Measurements from ENCODE around the gene EXTL1.

GRCh38 chr1:26031611-26032220 is 10.1 kb downstream of the EXTL1 start:
- no peak for TF ChIP-seq CTCF (IDR thresholded peaks at IDR 0.05; ENCODE audit: low read length)
- no peak for TF ChIP-seq EZH2 (IDR thresholded peaks at IDR 0.05; ENCODE audit: borderline replicate concordance, low read length)
